Liver (tissue), 9 donors: ENCODE data around the gene KDM6A. TPM values are rescaled to one million over a fixed set of nuclear protein-coding genes. Genes with fewer than 3 reads are reported as not detected.
"Not testable (repeated sequence)": the region's sequence is repeated elsewhere in the genome, so short reads cannot be mapped to it uniquely, and the experiment has no call there.

Source experiments
- DNase-seq: peaks from one replicate; pipeline ENCODE4 v3.0.0-alpha.2; 2017; ENCODE audit warnings: low spot score
- H3K27ac ChIP-seq, 2 donors: one replicate each; pipeline ENCODE4 v1.7.0; 2013; ENCODE audit warnings: inconsistent platforms in 2 of 2, low read length in 2 of 2, control low read depth in 1 of 2, low read depth in 1 of 2, mild to moderate bottlenecking in 1 of 2
- H3K27me3 ChIP-seq, 4 donors: one replicate each; pipeline versions ENCODE4 v1.6.1 to v1.7.0; 2013; ENCODE audit warnings: low read length in 3 of 4, inconsistent platforms in 1 of 4, mild to moderate bottlenecking in 1 of 4, moderate library complexity in 1 of 4; ENCODE audit not compliant: control insufficient read depth in 4 of 4, insufficient read depth in 4 of 4
- H3K36me3 ChIP-seq, 4 donors: one replicate each; pipeline versions ENCODE4 v1.6.1 to v1.7.0; 2013; ENCODE audit warnings: low read length in 3 of 4, mild to moderate bottlenecking in 3 of 4, low read depth in 1 of 4, moderate library complexity in 1 of 4; ENCODE audit not compliant: control insufficient read depth in 4 of 4, insufficient read depth in 3 of 4
- H3K4me1 ChIP-seq, 4 donors: one replicate each; pipeline versions ENCODE4 v1.6.1 to v1.7.0; 2013; ENCODE audit warnings: low read length in 3 of 4, mild to moderate bottlenecking in 3 of 4, moderate library complexity in 1 of 4; ENCODE audit not compliant: control insufficient read depth in 4 of 4, insufficient read depth in 4 of 4
- H3K4me3 ChIP-seq, 3 donors: one replicate each; pipeline versions ENCODE4 v1.6.1 to v1.7.0; 2013; ENCODE audit warnings: low read length in 3 of 3, control low read depth in 1 of 3, low read depth in 1 of 3, mild to moderate bottlenecking in 1 of 3
- H3K9ac ChIP-seq, 2 donors: one replicate each; pipeline ENCODE4 v1.7.0; 2013; ENCODE audit warnings: low read length in 2 of 2, mild to moderate bottlenecking in 2 of 2, moderate library complexity in 2 of 2, control low read depth in 1 of 2, low read depth in 1 of 2
- H3K9me3 ChIP-seq, 4 donors: one replicate each; pipeline versions ENCODE4 v1.6.1 to v1.7.0; 2013; ENCODE audit warnings: low read length in 3 of 4; ENCODE audit not compliant: control insufficient read depth in 4 of 4
- FOXA1 ChIP-seq: IDR thresholded peaks from 2 replicates; pipeline ENCODE4 v1.6.1; 2016; ENCODE audit warnings: antibody characterized with exemption
- FOXA2 ChIP-seq: IDR thresholded peaks from 2 replicates; pipeline ENCODE4 v1.6.1; 2016; ENCODE audit warnings: antibody characterized with exemption
- HNF4A ChIP-seq, 2 donors: conservative IDR thresholded peaks; 2 replicates each; pipeline ENCODE4 v1.6.1; 2016; ENCODE audit warnings: antibody characterized with exemption in 2 of 2, mild to moderate bottlenecking in 2 of 2
- JUND ChIP-seq, 2 donors: IDR thresholded peaks; 2 replicates each; pipeline ENCODE4 v1.6.1; 2016; ENCODE audit warnings: antibody characterized with exemption in 2 of 2
- RAD21 ChIP-seq, 2 donors: IDR thresholded peaks; 2 replicates each; pipeline ENCODE4 v1.6.1; 2016; ENCODE audit warnings: antibody characterized with exemption in 2 of 2, mild to moderate bottlenecking in 2 of 2
- SP1 ChIP-seq: IDR thresholded peaks from 2 replicates; pipeline ENCODE4 v1.6.1; 2018; ENCODE audit warnings: antibody characterized with exemption, mild to moderate bottlenecking
- WGBS: extraction: QIAGEN DNeasy Blood & Tissue Kit; methylation state at CpG from one replicate; pipeline ENCODE4 v1.1.7; 2013; 5-methylcytosine and 5-hydroxymethylcytosine counted together
- polyA plus RNA-seq, 2 donors: library from polyadenylated mRNA; stranded (reverse) in 1 of 2; unstranded in 1 of 2; fragments of 200-250 nt in 1 of 2; fragments of >200 nt in 1 of 2; fragmentation: Nextera tagmentation in 1 of 2; extraction: Ambion mirVana in 1 of 2; gene quantifications; one replicate each; pipeline versions ENCODE4 v1.2.1 to v1.2.3, GENCODE V29; 2013 to 2015
- total RNA-seq, 2 donors: library from RNA; depleted of rRNA; stranded (reverse); fragments of >200 nt; gene quantifications; one replicate each; pipeline ENCODE4 v1.2.3, GENCODE V29; 2014
- TF ChIP-seq, protein P1 (sequence below): IDR thresholded peaks from 2 replicates; pipeline ENCODE4 v1.6.1; 2016; ENCODE audit warnings: antibody characterized with exemption
- TF ChIP-seq, protein P2 (sequence below): fragments of 150-350 bp; IDR thresholded peaks from 2 replicates; pipeline ENCODE4 v1.5.1; 2017; ENCODE audit warnings: improper control_type of control experiment, low read depth, low read length; ENCODE audit not compliant: missing input control
- donor health status: healthy.
- donor health status: healthy.
- donor health status: healthy.
- donor health status: healthy.
- donor health status: healthy.

The KDM6A gene
- total and polyA plus RNA-seq, 4 donors = 5.3 to 30.2 (median 18.2) TPM

DNA sequence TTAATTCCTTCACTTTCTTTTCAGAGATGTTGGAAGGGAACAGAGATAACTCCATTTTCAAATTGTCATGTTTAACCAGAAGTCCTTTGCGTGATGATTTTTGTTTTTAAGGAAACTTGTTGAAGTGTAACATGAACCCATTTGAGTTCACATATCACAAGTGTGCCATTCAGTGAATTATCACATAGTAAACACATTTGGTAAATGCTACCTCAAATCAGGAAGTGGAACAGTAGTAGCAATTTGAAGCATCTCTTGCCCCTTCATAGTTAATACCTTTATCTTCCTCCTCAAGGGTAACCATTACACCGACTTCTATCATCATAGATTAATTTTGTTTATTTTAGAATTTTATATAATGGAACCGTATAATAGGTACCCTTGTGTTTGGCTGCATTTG lies 35.8 kb downstream of the KDM6A start:
- no peak overlapping the region for H3K9ac ChIP-seq
- no peak overlapping the region for H3K4me3 ChIP-seq
- H3K27me3 ChIP-seq = no peaks in the 10 kb centered on the region
- TF ChIP-seq RAD21 (IDR thresholded peaks at IDR 0.05) (no peak), FOXA1 (no peak)
- TF ChIP-seq, protein P1, sequence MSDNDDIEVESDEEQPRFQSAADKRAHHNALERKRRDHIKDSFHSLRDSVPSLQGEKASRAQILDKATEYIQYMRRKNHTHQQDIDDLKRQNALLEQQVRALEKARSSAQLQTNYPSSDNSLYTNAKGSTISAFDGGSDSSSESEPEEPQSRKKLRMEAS = no peak
- no peaks in the 10 kb centered on the region for H3K9me3 ChIP-seq
- H3K4me1 ChIP-seq = peaks cover 2 to 36% (median 32%) of the 10 kb centered on the region in 4 donors
- WGBS = 75% methylated on average over 3 of the region's 3 CpGs
- no peak overlapping the region for H3K27ac ChIP-seq
- DNase-seq = no peak
- H3K36me3 ChIP-seq = no peaks in the 10 kb centered on the region

DNA sequence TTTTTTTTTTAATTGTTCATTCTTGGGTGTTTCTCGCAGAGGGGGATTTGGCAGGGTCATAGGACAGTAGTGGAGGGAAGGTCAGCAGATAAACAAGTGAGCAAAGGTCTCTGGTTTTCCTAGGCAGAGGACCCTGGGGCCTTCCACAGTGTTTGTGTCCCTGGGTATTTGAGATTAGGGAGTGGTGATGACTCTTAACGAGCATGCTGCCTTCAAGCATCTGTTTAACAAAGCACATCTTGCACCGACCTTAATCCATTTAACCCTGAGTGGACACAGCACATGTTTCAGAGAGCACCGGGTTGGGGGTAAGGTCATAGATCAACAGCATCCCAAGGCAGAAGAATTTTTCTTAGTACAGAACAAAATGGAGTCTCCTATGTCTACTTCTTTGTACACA lies 37.5 kb downstream of the KDM6A start:
- not testable (repeated sequence) for H3K9me3 ChIP-seq, H3K27me3 ChIP-seq, H3K9ac ChIP-seq, H3K36me3 ChIP-seq, H3K27ac ChIP-seq, H3K4me3 ChIP-seq, DNase-seq
- WGBS = 46% methylated on average over 4 of the region's 4 CpGs
- peaks cover 0 to 40% (median 36%) of the 10 kb centered on the region in 4 donors for H3K4me1 ChIP-seq

DNA sequence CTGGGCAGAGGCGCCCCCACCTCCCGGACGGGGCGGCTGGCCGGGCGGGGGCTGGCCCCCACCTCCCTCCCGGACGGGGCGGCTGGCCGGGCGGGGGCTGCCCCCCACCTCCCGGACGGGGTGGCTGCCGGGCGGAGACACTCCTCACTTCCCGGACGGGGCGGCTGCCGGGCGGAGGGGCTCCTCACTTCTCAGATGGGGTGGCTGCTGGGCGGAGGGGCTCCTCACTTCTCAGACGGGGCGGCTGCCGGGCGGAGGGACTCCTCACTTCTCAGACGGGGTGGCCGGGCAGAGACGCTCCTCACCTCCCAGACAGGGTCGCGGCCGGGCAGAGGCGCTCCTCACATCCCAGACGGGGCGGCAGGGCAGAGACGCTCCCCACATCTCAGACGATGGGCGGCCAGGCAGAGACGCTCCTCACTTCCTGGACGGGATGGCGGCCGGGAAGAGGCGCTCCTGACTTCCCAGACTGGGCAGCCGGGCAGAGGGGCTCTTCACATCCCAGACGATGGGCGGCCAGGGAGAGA lies 38.1 kb downstream of the KDM6A start:
- H3K9ac ChIP-seq, H3K27me3 ChIP-seq, DNase-seq, H3K27ac ChIP-seq, H3K9me3 ChIP-seq, H3K36me3 ChIP-seq, H3K4me3 ChIP-seq: not testable (repeated sequence)
- H3K4me1 ChIP-seq = peaks cover 0 to 46% (median 38%) of the 10 kb centered on the region in 4 donors
- 98% methylated on average over 41 of the region's 45 CpGs for WGBS

DNA sequence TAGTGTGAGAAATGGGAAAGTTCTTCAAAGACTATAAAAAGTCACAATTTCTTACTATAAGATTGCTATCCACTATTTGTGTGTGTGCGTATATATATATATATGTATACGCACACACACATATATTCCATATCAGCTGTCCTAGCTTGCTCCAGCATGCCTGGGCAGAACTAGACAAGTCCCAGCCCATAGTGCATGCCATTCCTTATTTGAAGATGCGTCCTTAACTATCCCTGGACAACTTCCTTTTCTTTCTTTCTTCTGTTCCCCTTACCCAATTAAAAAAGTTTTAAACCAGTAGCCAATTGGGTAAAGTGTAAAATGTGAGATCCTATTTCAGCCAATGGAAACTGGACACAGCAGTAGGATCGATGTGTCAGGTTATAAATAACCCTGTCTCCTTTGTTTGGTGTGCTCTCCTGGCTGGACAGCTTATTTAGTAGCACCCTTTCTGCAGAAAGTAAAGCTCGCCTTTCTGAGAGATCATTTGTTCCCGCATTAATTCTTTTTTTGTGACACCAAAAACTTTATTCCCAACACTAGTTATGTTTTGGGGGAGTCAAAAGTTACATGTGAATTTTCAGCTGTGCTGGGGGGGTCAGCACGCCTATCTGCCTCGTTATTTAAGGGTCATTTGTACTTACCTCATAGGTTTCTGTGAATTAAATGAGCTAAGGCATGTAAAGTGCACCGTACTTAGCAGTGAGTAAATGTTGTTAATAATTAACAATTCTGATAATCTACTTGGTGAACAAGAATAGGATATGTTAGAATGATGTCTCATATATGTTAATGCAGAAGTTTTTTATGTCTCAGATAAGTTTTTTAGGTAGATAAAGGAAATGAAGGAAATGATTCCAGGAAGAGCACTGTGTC lies 40.9 kb downstream of the KDM6A start:
- no peak overlapping the region for H3K4me3 ChIP-seq
- no peak overlapping the region for H3K9ac ChIP-seq
- TF ChIP-seq FOXA1 (no peak), FOXA2 (no peak), HNF4A (conservative IDR thresholded peaks at IDR 0.05) (no peak), JUND (IDR thresholded peaks at IDR 0.05) (no peak), SP1 (no peak)
- TF ChIP-seq, protein P1 = no peak
- TF ChIP-seq, protein P2, sequence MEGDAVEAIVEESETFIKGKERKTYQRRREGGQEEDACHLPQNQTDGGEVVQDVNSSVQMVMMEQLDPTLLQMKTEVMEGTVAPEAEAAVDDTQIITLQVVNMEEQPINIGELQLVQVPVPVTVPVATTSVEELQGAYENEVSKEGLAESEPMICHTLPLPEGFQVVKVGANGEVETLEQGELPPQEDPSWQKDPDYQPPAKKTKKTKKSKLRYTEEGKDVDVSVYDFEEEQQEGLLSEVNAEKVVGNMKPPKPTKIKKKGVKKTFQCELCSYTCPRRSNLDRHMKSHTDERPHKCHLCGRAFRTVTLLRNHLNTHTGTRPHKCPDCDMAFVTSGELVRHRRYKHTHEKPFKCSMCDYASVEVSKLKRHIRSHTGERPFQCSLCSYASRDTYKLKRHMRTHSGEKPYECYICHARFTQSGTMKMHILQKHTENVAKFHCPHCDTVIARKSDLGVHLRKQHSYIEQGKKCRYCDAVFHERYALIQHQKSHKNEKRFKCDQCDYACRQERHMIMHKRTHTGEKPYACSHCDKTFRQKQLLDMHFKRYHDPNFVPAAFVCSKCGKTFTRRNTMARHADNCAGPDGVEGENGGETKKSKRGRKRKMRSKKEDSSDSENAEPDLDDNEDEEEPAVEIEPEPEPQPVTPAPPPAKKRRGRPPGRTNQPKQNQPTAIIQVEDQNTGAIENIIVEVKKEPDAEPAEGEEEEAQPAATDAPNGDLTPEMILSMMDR = no peak
- WGBS = 66% methylated on average over 9 of the region's 9 CpGs
- H3K4me1 ChIP-seq = peaks cover 0 to 39% (median 32%) of the 10 kb centered on the region in 4 donors
- H3K36me3 ChIP-seq = no peaks in the 10 kb centered on the region
- no peaks in the 10 kb centered on the region for H3K9me3 ChIP-seq
- no peak for DNase-seq
- no peaks in the 10 kb centered on the region for H3K27me3 ChIP-seq
- H3K27ac ChIP-seq = peak overlapping the region in 1 of 2 donors; percentile 96
